ENCODE data around the gene CALD1.

DNA sequence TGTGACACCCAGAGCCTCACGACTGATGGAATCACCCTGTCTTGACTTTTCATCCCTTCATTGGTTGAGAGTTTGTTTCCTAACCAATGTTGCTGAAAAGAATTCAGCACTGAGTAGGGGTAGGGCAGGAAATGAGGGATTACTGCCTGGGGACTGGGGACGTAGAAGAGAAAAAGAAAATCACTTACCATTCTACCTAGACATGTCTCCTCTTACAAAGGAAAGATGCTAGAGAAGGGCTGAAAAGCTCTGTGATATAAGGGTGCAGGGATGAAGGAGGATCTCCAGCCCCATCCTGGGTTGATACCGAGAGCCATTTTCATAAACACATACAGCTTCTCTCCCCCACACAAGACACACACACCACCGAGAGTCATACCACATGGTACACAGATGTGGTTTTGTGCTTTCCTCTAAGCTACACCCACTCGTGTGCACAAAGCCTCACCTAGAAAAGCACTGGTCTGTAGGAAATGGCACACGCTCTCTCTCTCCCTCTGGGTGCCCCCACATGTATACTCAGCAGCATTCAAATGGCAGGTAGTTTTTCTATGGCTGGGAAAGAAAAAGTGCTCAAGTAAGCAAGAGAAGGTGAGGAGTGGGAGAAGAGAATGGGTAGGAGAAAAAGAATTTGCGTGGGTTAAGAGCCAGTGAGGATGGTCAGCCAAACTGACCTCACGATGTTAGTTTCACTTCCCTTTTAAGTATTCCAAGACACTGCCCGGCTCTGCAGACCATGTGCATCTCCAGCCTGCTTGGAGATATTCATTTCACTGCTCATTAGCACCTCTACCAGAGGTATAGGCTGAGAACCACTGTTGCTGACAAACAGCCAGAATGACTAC is 85.8 kb downstream of the CALD1 start:
- TF ChIP-seq, protein P1, sequence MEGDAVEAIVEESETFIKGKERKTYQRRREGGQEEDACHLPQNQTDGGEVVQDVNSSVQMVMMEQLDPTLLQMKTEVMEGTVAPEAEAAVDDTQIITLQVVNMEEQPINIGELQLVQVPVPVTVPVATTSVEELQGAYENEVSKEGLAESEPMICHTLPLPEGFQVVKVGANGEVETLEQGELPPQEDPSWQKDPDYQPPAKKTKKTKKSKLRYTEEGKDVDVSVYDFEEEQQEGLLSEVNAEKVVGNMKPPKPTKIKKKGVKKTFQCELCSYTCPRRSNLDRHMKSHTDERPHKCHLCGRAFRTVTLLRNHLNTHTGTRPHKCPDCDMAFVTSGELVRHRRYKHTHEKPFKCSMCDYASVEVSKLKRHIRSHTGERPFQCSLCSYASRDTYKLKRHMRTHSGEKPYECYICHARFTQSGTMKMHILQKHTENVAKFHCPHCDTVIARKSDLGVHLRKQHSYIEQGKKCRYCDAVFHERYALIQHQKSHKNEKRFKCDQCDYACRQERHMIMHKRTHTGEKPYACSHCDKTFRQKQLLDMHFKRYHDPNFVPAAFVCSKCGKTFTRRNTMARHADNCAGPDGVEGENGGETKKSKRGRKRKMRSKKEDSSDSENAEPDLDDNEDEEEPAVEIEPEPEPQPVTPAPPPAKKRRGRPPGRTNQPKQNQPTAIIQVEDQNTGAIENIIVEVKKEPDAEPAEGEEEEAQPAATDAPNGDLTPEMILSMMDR (IDR thresholded peaks at IDR 0.05) = no peak
- no peak for TF ChIP-seq POLR2A (IDR thresholded peaks at IDR 0.05)
